ENCODE measurements around the gene LCE6A. TPM values are rescaled to one million over a fixed set of nuclear protein-coding genes. Genes with fewer than 3 reads are reported as not detected.

LCE6A gene
- total and polyA plus RNA-seq, 3 donors from 2014 or later, result not detected

- Histone ChIP-seq H3K27me3 (no peaks in the 10 kb centered on the region), H3K27ac (no peak overlapping the region), H3K4me3 (no peak overlapping the region), H3K9me3 (no peaks in the 10 kb centered on the region), H3K36me3 (ENCODE audit: low read depth, missing control alignments) (no peaks in the 10 kb centered on the region), H3K4me1 (no peaks in the 10 kb centered on the region)
- DNase-seq, result no peak
- TF ChIP-seq POLR2A (IDR thresholded peaks at IDR 0.05) (no peak), CTCF (IDR thresholded peaks at IDR 0.05) (no peak)
- 65 to 83% methylated on average over 2 of the region's 2 CpGs for WGBS, 2 donors
- intact Hi-C loops (cut with DNase I; ENCODE audit: low total_unique reads), result no loop called here
Measured at GRCh38 chr1:152811050-152811449, 31.6 kb upstream of the LCE6A start.

GRCh38 chr1:152811671-152812070, 31.0 kb upstream of the LCE6A start, which contains the start of gene LCE1B:
TSS of gene LCE1B (plus strand) at chr1:152811971. CDS start at chr1:152812447, 476 bp downstream.
- H3K4me1 ChIP-seq, result no peaks in the 10 kb centered on the region
- no peak for TF ChIP-seq CTCF (IDR thresholded peaks at IDR 0.05)
- no peak for TF ChIP-seq POLR2A (IDR thresholded peaks at IDR 0.05)
- 86 to 92% methylated on average over 2 of the region's 2 CpGs for WGBS, 2 donors
- H3K36me3 ChIP-seq (ENCODE audit: low read depth, missing control alignments), result no peaks in the 10 kb centered on the region
- no peak within 1 kb of the TSS for H3K4me3 ChIP-seq
- intact Hi-C loops (cut with DNase I; ENCODE audit: low total_unique reads), result no loop called here
- no peaks in the 10 kb centered on the region for H3K27me3 ChIP-seq
- H3K9me3 ChIP-seq, result no peaks in the 10 kb centered on the region
- DNase-seq, result no peak
- no peak within 1 kb of the TSS for H3K27ac ChIP-seq

- no peak overlapping the region for H3K4me3 ChIP-seq
- intact Hi-C loops (cut with DNase I; ENCODE audit: low total_unique reads), result no loop called here
- no peaks in the 10 kb centered on the region for H3K9me3 ChIP-seq
- no peaks in the 10 kb centered on the region for H3K4me1 ChIP-seq
- DNase-seq, result no peak
- no peaks in the 10 kb centered on the region for H3K36me3 ChIP-seq (ENCODE audit: low read depth, missing control alignments)
- TF ChIP-seq CTCF (IDR thresholded peaks at IDR 0.05), result no peak
- TF ChIP-seq POLR2A (IDR thresholded peaks at IDR 0.05), result no peak
- no peaks in the 10 kb centered on the region for H3K27me3 ChIP-seq
- 93 to 97% methylated on average over 3 to 6 of the region's 6 CpGs for WGBS, 2 donors
- H3K27ac ChIP-seq, result no peak overlapping the region
Measured at GRCh38 chr1:152817309-152817708, 25.3 kb upstream of the LCE6A start.

GRCh38 chr1:152823294-152823693, 19.4 kb upstream of the LCE6A start:
- Histone ChIP-seq H3K27me3 (no peaks in the 10 kb centered on the region), H3K9me3 (no peaks in the 10 kb centered on the region), H3K4me1 (no peaks in the 10 kb centered on the region), H3K27ac (no peak overlapping the region), H3K36me3 (ENCODE audit: low read depth, missing control alignments) (no peaks in the 10 kb centered on the region), H3K4me3 (no peak overlapping the region)
- TF ChIP-seq POLR2A (IDR thresholded peaks at IDR 0.05) (no peak), CTCF (IDR thresholded peaks at IDR 0.05) (no peak)
- 55 to 63% methylated on average over 5 of the region's 5 CpGs for WGBS, 2 donors
- no peak for DNase-seq
- intact Hi-C loops (cut with DNase I; ENCODE audit: low total_unique reads), result no loop called here

GRCh38 chr1:152824964-152825363, 17.7 kb upstream of the LCE6A start:
- Histone ChIP-seq H3K4me1 (no peaks in the 10 kb centered on the region), H3K4me3 (no peak overlapping the region), H3K9me3 (no peaks in the 10 kb centered on the region), H3K27ac (no peak overlapping the region), H3K36me3 (ENCODE audit: low read depth, missing control alignments) (no peaks in the 10 kb centered on the region), H3K27me3 (no peaks in the 10 kb centered on the region)
- DNase-seq, result no peak
- intact Hi-C loops (cut with DNase I; ENCODE audit: low total_unique reads), result no loop called here
- TF ChIP-seq POLR2A (IDR thresholded peaks at IDR 0.05) (no peak), CTCF (IDR thresholded peaks at IDR 0.05) (no peak)

Data from testis (tissue), 3 donors.